GM19099 (cell line): ENCODE measurements around the gene AURKAIP1.

Experiments used
- POLR2A ChIP-seq: IDR thresholded peaks from 3 replicates; pipeline ENCODE4 v1.6.1; 2011; ENCODE audit warnings: low read depth; ENCODE audit not compliant: insufficient read length; ENCODE audit errors: extremely low read depth

The AURKAIP1 gene

DNA sequence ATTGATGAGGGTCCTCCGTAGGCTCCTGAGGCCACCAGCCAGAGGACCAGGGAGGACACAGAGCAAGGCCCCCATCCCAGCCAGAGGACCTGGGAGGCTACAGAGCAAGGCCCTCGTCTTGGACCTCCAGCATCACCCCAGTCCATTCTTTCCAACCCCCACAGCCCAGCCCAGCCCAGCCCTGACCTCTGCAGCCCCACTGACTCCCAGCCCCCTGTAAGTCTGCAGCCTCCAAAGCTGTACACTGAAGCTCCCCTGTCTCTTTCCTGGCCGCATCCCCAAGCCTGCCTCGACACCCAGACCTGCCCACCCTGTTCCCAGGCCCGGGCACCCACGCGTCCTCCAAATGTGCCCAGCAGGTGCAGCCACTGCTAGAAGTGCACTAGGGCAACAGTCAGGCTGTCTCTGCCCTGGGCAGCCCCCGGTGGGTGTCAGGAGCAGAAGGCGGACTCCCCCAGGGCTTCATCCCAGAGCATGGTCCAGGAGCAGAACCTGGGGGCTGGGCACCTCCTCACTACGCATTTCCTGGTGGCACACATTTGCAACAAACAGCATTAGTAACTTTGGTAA lies 27.9 kb downstream of the AURKAIP1 start:
- TF ChIP-seq POLR2A, result no peak

DNA sequence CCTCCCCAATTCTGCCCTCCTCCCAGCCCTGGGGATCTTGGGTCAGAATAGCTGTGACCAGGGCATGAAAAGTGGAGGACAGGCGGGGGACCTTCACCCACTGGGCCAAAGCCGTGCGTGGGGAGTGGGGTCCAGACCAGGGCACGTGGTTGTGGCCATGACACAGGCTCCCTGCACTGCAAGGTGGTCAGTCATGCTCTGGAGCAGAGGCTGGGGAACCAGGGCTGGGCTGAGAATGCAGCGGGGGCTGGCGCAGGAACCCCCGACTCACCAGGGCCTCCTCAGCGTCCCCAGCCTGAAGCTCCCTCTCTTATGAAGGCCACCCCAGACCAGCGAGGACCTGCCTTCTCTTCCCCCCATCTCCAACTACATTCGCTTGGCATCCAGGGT lies 28.5 kb downstream of the AURKAIP1 start:
- TF ChIP-seq POLR2A, result no peak

DNA sequence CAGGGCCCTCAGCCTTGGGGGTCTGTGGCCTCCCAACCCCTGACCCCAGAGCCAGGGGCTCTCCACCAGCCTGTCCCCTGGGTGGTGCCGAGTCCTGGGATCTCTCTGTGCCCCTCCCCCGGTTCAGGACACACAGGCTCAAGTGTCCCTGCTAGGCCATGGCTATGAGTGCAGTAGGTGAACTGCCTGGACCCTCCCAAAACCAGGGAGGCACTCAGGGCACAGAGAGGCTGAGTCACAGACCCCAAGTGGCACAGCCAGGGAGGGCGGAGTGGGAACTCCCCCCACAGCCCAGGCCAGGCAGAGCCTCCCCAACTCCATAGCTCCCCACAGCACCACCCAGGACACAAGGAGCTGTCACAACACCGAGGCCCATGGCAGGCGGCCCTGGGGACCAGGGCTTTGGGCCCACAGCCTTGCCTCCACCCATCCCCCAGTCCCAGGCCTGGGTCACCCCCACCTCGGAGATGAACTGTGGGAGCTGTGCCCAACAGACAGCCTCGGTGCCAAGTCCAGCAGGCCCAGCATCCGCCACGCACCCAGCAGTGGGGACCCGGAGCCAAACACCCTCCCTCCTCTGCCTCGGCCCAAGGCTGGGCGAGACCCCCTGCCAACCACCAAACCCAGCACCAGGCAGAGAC lies 29.0 kb downstream of the AURKAIP1 start:
- TF ChIP-seq POLR2A, result no peak

DNA sequence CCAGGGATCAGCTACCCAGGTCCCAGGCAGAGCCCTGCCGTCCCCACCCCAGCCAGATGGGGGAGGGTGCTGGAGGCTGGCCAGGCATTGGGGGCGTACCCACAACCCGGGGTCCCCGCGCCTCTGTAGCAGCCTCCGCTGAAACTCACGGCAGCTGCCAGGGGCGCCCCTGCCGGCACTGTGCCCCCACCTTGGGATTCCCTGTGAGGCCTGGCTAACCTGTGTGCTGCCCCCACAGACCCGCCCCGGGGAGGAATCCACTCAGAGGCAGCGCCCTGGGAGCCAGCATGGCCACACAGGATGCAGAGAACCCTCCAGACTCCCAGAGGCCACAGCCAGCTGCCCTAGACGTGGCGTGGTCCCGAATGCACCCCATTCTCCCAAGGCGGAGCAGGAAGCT lies 29.6 kb downstream of the AURKAIP1 start:
- no peak for TF ChIP-seq POLR2A

DNA sequence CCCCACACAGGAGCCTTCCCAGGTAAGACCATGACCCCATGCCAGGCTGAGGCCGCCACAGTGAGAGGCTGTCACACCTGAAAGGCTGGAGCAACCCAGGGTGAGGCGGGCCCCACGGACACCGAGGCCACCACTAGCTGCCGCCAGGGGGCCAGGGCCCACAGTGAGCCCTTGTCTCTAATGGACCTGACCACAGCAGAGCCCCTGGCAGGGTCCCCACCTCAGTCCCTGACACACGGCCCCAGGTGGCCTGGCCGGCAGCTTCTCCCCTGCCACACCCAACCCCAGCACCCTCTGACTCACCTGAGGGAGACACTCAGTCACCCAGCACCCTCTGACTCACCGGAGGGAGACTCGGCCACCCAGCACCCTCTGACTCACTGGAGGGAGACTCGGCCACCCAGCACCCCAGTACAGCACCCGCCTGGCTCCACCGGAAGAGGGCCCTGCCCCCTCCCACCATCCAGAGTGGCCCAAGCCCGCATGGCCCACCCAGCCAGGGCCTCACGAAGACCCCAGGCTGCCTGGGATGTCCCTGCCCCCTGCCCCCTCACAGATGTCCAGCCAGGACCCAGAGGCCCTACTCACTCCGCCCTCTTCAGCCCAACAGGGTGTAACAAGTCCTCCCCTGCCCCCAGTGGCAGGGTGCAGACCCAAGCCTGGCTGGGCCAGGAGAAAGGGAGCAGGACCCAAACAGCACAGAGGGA lies 30.2 kb downstream of the AURKAIP1 start:
- no peak for TF ChIP-seq POLR2A

DNA sequence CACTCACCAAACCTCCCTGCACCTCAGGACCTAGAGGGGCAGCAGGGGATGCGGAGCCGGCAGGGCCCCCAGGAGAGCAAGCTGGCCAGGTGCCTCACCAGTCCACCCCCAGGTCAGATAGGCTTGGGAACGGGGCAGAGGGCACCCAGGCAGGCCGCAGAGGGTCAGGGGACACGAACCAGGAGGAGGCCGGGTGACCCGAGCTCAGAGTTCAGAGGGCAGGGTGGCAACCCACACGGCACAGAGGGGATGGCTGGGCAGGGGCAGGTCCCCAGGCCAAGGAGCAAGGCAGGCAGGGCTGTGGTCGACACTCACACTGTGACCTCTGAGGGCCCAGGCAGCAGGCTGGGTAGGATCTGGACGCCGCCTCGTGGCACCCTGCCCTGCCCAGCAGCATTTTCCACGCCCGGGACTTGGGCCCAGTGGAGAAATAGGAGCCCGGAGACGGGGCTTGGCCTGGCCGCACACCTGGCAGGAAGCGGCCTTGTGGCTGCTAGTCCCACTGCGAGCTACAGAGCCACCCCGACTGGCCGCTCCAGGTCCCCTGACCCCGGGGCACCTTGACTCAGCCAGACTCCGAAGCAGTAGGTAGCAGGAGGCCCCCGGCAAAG lies 31.1 kb downstream of the AURKAIP1 start:
- TF ChIP-seq POLR2A, result no peak

DNA sequence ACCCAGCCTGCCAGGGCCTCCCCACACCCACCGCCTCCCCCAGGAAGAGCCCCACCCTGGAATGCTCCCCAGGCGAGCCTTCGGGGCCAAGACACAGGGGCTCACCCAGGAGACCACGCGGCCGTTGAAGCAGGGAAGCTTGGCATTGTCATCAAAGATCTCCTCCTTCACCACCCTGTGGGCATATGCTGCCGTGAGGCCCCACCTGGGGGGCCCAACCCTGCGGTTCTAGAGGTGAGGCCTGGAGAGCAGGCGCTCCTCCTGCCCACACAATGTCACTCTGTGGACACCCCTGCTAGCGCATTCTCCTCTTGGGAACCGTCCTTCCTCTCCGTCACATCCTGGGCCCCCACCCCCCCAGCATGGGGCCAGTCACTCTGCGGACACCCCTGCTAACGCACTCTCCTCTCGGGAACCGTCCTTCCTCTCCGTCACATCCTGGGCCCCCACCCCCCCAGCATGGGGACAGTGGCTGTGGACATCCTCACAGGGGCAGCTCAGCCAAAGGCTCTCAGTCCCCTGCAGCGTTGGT lies 32.4 kb downstream of the AURKAIP1 start:
- no peak for TF ChIP-seq POLR2A

DNA sequence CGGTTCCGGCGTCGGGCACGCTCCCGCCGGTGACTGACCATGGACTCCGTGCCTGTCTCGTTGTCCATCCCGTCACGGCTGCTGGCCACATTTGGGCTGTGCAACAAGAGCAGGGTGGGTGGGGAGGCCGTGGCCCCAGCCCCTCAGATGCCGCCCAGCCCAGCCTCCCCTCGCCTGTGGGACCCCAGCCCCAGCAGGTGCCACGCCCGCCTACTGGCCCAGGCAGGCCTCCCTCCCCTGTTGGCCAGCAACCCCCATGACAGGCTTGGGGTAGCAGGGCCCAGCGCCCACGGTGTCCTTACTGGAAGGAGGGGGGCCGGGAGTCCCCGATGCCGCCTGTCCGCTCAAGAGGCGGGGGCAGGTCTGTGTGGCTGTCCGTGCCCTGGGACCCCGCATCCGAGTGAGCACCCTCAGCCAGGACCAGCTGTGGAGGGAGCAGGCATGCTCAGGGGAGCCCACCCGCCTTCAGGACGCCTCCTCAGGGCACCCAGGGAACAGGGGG lies 32.9 kb downstream of the AURKAIP1 start:
- TF ChIP-seq POLR2A, result no peak

DNA sequence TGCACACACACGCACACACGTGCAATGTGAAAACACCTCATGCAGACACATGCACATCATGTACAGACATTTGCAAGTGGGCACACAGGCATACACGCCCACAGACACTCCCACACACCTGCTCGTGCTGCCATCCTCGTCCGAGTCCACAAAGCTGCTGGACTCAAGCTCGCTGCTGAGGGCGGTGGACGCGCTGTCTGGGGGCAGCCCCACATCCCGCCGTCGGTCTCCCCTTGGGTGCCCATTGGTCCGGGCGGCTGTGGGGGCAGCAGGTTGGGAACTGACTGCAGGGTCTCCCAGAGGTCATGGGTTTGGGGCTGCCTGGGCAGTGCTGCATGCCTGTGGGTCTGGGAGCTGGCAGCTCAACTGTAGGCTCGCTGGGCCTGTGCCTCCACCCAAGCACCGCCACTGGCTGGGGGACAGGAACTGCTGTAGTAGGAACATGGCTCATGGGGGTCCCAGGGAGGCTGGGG lies 33.4 kb downstream of the AURKAIP1 start:
- TF ChIP-seq POLR2A, result no peak

DNA sequence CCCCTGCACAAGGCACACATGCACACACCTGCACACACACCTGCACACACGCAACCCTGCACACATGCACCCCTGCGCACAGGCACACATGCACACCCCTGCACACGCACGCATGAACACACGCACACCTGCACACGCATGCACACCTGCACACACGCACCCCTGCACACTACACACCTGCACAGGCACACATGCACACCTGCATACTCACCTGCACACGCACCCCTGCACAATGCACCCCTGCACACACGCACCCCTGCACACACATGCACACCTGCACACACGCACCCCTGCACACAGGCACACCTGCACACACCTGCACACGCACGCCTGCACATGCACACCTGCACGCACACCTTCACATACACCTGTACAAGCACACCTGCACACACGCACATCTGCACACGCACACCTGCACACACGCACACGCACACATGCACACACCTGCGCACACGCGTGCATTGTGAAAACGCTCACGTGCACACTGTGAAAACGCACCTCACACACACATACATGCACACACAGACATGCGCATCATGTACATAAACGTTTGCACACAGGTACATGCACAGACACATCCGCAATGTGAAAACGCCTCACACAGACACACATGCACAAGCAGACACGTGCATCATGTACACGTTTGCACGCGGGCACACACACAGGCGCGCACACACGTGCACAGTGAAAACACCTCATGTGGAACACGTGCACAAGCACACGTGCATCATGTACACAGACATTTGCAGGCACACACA lies 34.0 kb downstream of the AURKAIP1 start:
- no peak for TF ChIP-seq POLR2A

DNA sequence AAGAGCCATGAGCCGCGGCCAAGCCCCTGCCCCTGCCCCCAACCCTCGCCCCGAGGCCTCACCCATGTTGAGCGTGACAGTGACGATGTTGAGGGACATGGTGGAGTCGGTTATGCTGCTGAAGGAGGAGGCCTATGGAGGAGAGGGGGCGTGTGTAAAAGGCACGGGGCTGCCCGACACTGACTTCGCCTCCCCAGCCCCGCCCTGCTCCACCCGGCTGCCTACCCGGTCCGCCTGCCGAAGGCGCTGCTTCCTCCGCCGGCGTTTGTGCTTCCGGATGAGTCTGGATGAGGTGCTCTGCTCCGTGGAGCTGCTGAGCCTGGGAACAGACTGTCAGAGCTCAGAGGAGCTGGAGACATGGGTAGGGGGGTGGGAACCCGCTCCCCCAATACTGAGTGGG lies 34.8 kb downstream of the AURKAIP1 start:
- no peak for TF ChIP-seq POLR2A

DNA sequence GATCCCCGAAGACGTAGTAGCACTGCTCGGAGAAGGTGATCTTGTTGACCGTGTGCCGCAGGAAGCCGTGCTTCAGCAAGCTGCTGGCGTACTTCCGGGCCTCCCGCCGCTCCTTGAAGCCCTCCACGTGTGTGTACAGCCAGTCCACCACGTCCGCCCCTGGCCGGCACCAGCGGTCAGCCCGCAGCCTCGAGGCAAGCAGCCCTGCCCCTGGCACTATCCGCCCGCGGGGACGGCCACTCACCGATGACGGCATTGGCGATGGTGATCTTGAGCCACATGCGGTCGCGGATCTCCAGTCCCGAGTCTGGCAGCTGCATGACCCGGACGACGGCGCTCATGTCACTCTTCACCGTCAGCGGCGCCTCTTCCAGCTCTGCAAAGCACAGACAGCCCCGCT lies 36.7 kb downstream of the AURKAIP1 start:
- no peak for TF ChIP-seq POLR2A

DNA sequence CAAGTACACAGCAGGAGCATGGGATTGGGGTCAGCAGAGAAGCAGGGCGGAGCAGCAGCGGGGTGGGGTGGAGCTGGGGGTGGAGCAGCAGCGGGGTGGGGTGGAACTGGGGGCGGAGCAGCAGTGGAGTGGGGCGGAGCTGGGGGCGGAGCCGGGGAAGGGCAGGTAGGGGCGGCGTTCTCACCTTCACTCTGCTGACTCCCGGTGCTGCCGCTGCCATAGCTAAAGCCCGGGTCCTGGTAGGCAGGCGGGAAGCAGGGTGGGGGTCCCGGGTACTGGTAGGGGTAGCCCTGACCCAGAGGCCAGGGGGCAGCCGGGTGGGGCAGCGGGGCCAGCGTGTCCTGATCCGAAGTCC lies 37.2 kb downstream of the AURKAIP1 start:
- TF ChIP-seq POLR2A, result no peak

DNA sequence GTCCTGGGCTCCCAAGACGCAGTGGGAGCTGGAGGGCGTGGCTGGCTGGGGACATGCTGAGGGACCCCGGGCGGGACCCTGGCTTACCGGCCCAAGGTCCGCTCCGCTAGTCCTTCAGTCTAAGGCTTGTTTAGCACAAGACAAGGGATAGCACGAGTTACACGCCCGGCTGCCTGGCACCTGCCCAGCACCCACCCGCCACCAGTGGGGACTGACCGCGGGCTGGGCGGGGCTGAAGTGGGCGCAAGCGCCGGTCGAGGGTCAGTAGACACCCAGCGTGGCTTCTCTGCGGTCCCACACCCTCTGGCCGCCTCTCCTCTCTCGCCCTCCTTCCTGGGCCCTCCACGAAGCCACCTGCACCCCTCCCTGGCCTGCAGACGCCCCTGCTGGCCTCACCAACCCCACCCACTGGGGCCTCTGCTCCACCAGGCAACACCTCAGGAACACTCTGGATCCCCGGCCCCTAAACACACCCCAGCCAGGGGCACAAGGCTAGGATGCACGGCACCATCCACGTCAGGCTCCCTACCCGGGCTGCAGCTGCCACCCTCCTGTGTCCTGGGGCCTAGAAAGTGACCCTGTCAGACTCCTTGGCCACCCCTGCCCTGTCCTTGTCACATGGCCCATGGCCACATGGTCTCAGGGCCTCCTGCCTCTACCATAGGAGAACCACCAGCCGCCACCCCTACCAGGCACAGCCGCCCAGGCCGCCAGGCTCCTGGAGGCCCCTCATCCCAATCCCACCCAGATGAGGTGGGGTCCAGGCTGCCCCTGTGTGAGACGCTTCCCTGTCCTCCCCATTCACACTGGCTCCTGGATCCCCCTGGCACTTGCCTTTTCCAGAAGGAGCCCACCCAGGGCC lies 37.8 kb downstream of the AURKAIP1 start:
- TF ChIP-seq POLR2A, result no peak

DNA sequence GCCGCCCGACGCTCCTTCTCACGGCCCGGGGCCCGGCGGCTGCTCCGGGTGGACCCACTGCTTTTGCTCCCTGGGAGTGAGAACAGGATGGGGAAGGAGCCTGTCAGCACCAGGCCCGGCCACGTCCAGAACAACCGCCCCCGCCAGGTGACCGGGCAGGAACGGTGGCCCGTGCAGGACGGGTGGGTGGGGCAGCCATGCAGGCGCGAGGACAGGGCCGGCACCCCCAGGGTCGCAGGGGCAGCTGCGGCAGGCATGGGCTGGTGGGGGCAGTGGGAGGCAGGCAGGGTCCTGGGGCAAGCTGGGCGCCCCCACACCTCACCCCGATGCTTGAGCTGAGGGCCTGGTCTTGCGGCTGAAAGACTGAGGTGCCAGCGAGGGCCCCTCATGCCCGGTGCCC lies 38.6 kb downstream of the AURKAIP1 start:
- TF ChIP-seq POLR2A, result no peak
